Endothelial cell of umbilical vein (primary cell): ENCODE results near the gene COPS3. TPM values are rescaled to one million over a fixed set of nuclear protein-coding genes. Genes with fewer than 3 reads are reported as not detected.
A peak's percentile ranks its signal among the peaks of the same experiment; 100 is the strongest.

Experiments used
- BruUV-seq: library from RNA; stranded (reverse); fragments of 400-500 nt; replicated peaks from 2 replicates; lab custom pipeline; 2021; lab: Mats Ljungman, UMichigan
- CTCF ChIA-PET: fragments of 300-600, 350-600 bp; sonication (Branson Sonifier 250); formaldehyde crosslinking; loops from one replicate; lab custom pipeline; 2021; ENCODE audit warnings: antibody characterized with exemption, inconsistent platforms; lab: Charles Lee
- POLR2A ChIA-PET: fragments of 300-600, 350-600 bp; sonication (Branson Sonifier 250); formaldehyde crosslinking; loops from one replicate; lab custom pipeline; 2021; ENCODE audit warnings: antibody characterized with exemption, inconsistent platforms; lab: Charles Lee
- DNase-seq: peaks from one replicate; pipeline ENCODE4 v3.0.0-alpha.2; 2011; ENCODE audit warnings: low read depth, low spot score
- FAIRE-seq: peaks from 2 replicates; lab custom pipeline; 2011; peaks lifted over from hg19 to GRCh38; lab: Jason Lieb, UNC
- H2AFZ ChIP-seq: 2 replicates; pipeline ENCODE4 v1.6.0; 2012; ENCODE audit warnings: low read depth, low read length, control low read depth, inconsistent platforms
- H3K27ac ChIP-seq: 2 replicates; pipeline ENCODE4 v1.5.1; 2011; ENCODE audit warnings: low read depth, mild to moderate bottlenecking, control low read depth, low read length, moderate library complexity; ENCODE audit not compliant: insufficient read depth
- H3K27me3 ChIP-seq, 2 experiments: 2 replicates each; pipeline versions ENCODE4 v1.6.0 to v1.6.1; 2011; ENCODE audit warnings: low read length in 2 of 2, mixed read lengths in 1 of 2; ENCODE audit not compliant: control insufficient read depth in 2 of 2, insufficient read depth in 2 of 2
- H3K36me3 ChIP-seq, 2 experiments: 2 replicates in 1 of 2; 3 replicates in 1 of 2; pipeline ENCODE4 v1.5.1; 2011; ENCODE audit warnings: low read length in 2 of 2, mild to moderate bottlenecking in 1 of 2, moderate library complexity in 1 of 2; ENCODE audit not compliant: control insufficient read depth in 2 of 2, insufficient read depth in 2 of 2; ENCODE audit errors: extremely low read depth in 1 of 2
- H3K4me1 ChIP-seq: 3 replicates; pipeline ENCODE4 v1.5.1; 2011; ENCODE audit warnings: mild to moderate bottlenecking, low read length; ENCODE audit not compliant: control insufficient read depth, insufficient read depth; ENCODE audit errors: extremely low read depth
- H3K4me2 ChIP-seq: 2 replicates; pipeline ENCODE4 v1.6.1; 2011; ENCODE audit warnings: low read length, control low read depth, mixed read lengths; ENCODE audit not compliant: insufficient read depth
- H3K4me3 ChIP-seq, 3 experiments: fragments of 200-600 bp in 1 of 3; sonication (generic), shearing (Covaris generic) in 1 of 3; replicated peaks in 1 of 3; 2 replicates each; pipeline ENCODE4 v1.5.1; 2011 to 2016; ENCODE audit warnings: control low read depth in 3 of 3, low read length in 3 of 3, mild to moderate bottlenecking in 2 of 3, inconsistent platforms in 1 of 3, low read depth in 1 of 3, moderate library complexity in 1 of 3; ENCODE audit not compliant: insufficient read depth in 1 of 3
- H3K79me2 ChIP-seq: 2 replicates; pipeline ENCODE4 v1.6.0; 2012; ENCODE audit warnings: low read length, inconsistent platforms; ENCODE audit not compliant: control insufficient read depth, insufficient read depth
- H3K9ac ChIP-seq: replicated peaks from 2 replicates; pipeline ENCODE3; 2011; ENCODE audit warnings: low read length, control low read depth; ENCODE audit not compliant: insufficient read depth; ENCODE audit errors: extremely low read depth
- H3K9me1 ChIP-seq: replicated peaks from 3 replicates; pipeline ENCODE4 v1.6.0; 2011; ENCODE audit warnings: mild to moderate bottlenecking, low read length; ENCODE audit not compliant: control insufficient read depth, insufficient read depth; ENCODE audit errors: extremely low read depth
- H3K9me3 ChIP-seq: replicated peaks from 2 replicates; pipeline ENCODE4 v1.5.1; 2012; ENCODE audit warnings: low read length, inconsistent platforms; ENCODE audit not compliant: control insufficient read depth, insufficient read depth
- H4K20me1 ChIP-seq: replicated peaks from 2 replicates; pipeline ENCODE3; 2011; ENCODE audit warnings: mild to moderate bottlenecking, low read length; ENCODE audit not compliant: control insufficient read depth, insufficient read depth; ENCODE audit errors: extremely low read depth
- CTCF ChIP-seq, 2 donors: IDR thresholded peaks; 1 replicate in 1 of 2; 2 replicates in 1 of 2; pipeline ENCODE4 v1.5.1; 2011; ENCODE audit warnings: low read length in 2 of 2, mild to moderate bottlenecking in 2 of 2, moderate library complexity in 2 of 2, control low read depth in 1 of 2, inconsistent platforms in 1 of 2, low read depth in 1 of 2; ENCODE audit not compliant: insufficient read depth in 1 of 2; ENCODE audit errors: extremely low read depth in 1 of 2
- EZH2 ChIP-seq: IDR thresholded peaks from 2 replicates; pipeline ENCODE4 v1.6.1; 2012; ENCODE audit warnings: borderline replicate concordance, low read depth, mild to moderate bottlenecking, moderate library complexity, low read length, inconsistent platforms; ENCODE audit not compliant: severe bottlenecking
- FOS ChIP-seq: IDR thresholded peaks from 2 replicates; pipeline ENCODE4 v1.6.1; 2011; ENCODE audit warnings: mild to moderate bottlenecking, low read length, moderate library complexity, borderline replicate concordance; ENCODE audit not compliant: insufficient read depth
- GATA2 ChIP-seq: IDR thresholded peaks from 2 replicates; pipeline ENCODE4 v1.7.0; 2011; ENCODE audit warnings: low read depth, mild to moderate bottlenecking, moderate library complexity, mixed read lengths, low read length; ENCODE audit not compliant: insufficient read length, insufficient read depth
- JUN ChIP-seq: IDR thresholded peaks from 2 replicates; pipeline ENCODE4 v1.6.1; 2011; ENCODE audit warnings: borderline replicate concordance, low read depth; ENCODE audit not compliant: insufficient read length, insufficient read depth
- MYC ChIP-seq: IDR thresholded peaks from one replicate; pipeline ENCODE4 v1.6.1; 2011; ENCODE audit warnings: mild to moderate bottlenecking, low read depth, low read length
- POLR2A ChIP-seq: IDR thresholded peaks from 2 replicates; pipeline ENCODE4 v1.6.1; 2012; ENCODE audit warnings: low read depth, mild to moderate bottlenecking, control low read depth, low read length
- POLR2AphosphoS5 ChIP-seq: IDR thresholded peaks from 2 replicates; pipeline ENCODE4 v1.6.1; 2012; ENCODE audit warnings: low read depth, mild to moderate bottlenecking, control low read depth, low read length, moderate library complexity; ENCODE audit not compliant: insufficient read depth
- dilution Hi-C: fragments of 300-500 bp; cut with MboI; formaldehyde crosslinking; loops from one replicate; pipeline ENCODE4 v1.15.0; 2019; ENCODE audit warnings: low sequenced_read_pairs; ENCODE audit not compliant: extremely low pct_ligation_motif_present
- intact Hi-C: fragments of 100-400 bp; cut with micrococcal nuclease; formaldehyde crosslinking; loops from one replicate; pipeline ENCODE4 v1.10.0; 2022
- polyA plus RNA-seq, 4 experiments: library from polyadenylated mRNA; depleted of rRNA in 3 of 4; stranded (reverse) in 3 of 4; unstranded in 1 of 4; fragments of >200 nt; gene quantifications; 2 replicates each; pipeline versions ENCODE4 v1.2.1 to v1.2.3, GENCODE V29; 2011 to 2012; ENCODE audit warnings: missing spikeins in 1 of 4
- total RNA-seq: library from RNA; stranded (reverse); gene quantifications from 2 replicates; pipeline ENCODE4 v1.2.3, GENCODE V29; 2021
- TF ChIP-seq, protein P1 (sequence below): IDR thresholded peaks from 2 replicates; pipeline ENCODE4 v1.6.1; 2011; ENCODE audit not compliant: insufficient read depth, insufficient read length

The COPS3 gene
- total and polyA plus RNA-seq, 2 donors (not counting 3 experiments of a cell fraction or from before 2014, with no cell fraction given): 54.8 to 80.9 TPM

- Histone ChIP-seq H3K4me2 (peak overlapping the region; percentile 64), H4K20me1 (no peaks in the 10 kb centered on the region), H3K27ac (peak overlapping the region; percentile 98), H3K4me3 (peak overlapping the region in 2 of 3 experiments; percentile 71 to 91), H3K27me3 (no peaks in the 10 kb centered on the region), H3K9ac (peak overlapping the region; percentile 99), H3K4me1 (peaks cover 10% of the 10 kb centered on the region), H3K9me1 (no peaks in the 10 kb centered on the region), H3K79me2 (peaks cover 26% of the 10 kb centered on the region), H3K36me3 (peaks cover 4 to 13% of the 10 kb centered on the region in 2 experiments), H3K9me3 (no peaks in the 10 kb centered on the region), H2AFZ (no peak overlapping the region)
- ChIA-PET POLR2A (no interaction called here), CTCF (interaction anchor here (1.0 to 2.5 kb wide), 5 partner anchors 12 to 407 kb away, joined by 3 to 23 read pairs (median 4); no protein-coding TSS in a partner anchor)
- TF ChIP-seq, protein P1, sequence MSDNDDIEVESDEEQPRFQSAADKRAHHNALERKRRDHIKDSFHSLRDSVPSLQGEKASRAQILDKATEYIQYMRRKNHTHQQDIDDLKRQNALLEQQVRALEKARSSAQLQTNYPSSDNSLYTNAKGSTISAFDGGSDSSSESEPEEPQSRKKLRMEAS: no peak
- TF ChIP-seq FOS (no peak), POLR2A (peak; percentile 15)
- BruUV-seq: no TSS peak
- peak; percentile 36 for DNase-seq
- intact Hi-C loops (loop anchor here (2.0 to 10.0 kb wide), 4 partner anchors 45 to 231 kb away; no protein-coding TSS in a partner anchor), dilution Hi-C loops (no loop called here)
- FAIRE-seq: no peak
Observed at GRCh38 chr17:17235212-17236174, 45.6 kb downstream of the COPS3 start.

DNA sequence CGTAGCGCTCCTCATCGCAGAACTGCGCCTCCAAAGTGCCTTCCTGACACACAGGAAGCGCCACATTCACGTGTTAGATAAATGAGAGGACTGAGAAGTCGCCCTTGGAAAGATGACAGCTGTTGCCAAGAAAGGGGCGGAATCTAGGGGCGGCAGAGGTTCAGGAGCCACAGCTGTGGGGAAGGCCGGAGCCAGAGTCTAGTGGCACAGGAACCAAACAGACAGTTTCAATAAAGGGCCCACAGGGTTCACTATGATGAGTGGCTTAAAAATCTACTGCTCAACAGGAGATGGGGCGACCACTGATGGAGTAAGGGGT, 48.8 kb downstream of the COPS3 start:
- H3K36me3 ChIP-seq: peaks cover 4 to 39% of the 10 kb centered on the region in 2 experiments
- H3K9ac ChIP-seq: no peak overlapping the region
- no peaks in the 10 kb centered on the region for H4K20me1 ChIP-seq
- dilution Hi-C loops: no loop called here
- no peak for FAIRE-seq
- peaks cover 10% of the 10 kb centered on the region for H3K4me1 ChIP-seq
- no peaks in the 10 kb centered on the region for H3K9me3 ChIP-seq
- H3K9me1 ChIP-seq: no peaks in the 10 kb centered on the region
- H3K27me3 ChIP-seq: no peaks in the 10 kb centered on the region
- ChIA-PET CTCF (interaction anchor here (1.5 kb wide), 1 partner anchor 90 kb away, joined by 5 read pairs; no protein-coding TSS in a partner anchor), POLR2A (no interaction called here)
- no peak overlapping the region for H2AFZ ChIP-seq
- intact Hi-C loops: loop anchor here (10.0 kb wide), 1 partner anchor 227 kb away; no protein-coding TSS in a partner anchor
- H3K4me2 ChIP-seq: no peak overlapping the region
- DNase-seq: no peak
- H3K4me3 ChIP-seq: no peak overlapping the region
- no TSS peak for BruUV-seq
- peaks cover 26% of the 10 kb centered on the region for H3K79me2 ChIP-seq
- TF ChIP-seq, protein P1: no peak
- TF ChIP-seq GATA2 (no peak), JUN (no peak), EZH2 (no peak), MYC (no peak), FOS (no peak), CTCF (IDR thresholded peaks at IDR 0.05; ENCODE audit: extremely low read depth in 1 of 2, insufficient read depth in 1 of 2, low read depth in 1 of 2, low read length in 2 of 2) (no peak), POLR2A (no peak), POLR2AphosphoS5 (no peak)
- no peak overlapping the region for H3K27ac ChIP-seq
